ENCODE results near the gene S100A14. TPM values are rescaled to one million over a fixed set of nuclear protein-coding genes. Genes with fewer than 3 reads are reported as not detected.

S100A14 gene
- polyA plus RNA-seq, 2 of the 4 experiments (the other 2 are of a cell fraction): 0.21 TPM

- WGBS (ENCODE audit: missing lambda C conversion rate): 13% methylated on average over 20 of the region's 22 CpGs
- Histone ChIP-seq H3K4me1 (peaks cover 57% of the 10 kb centered on the region), H3K4me2 (peak overlapping the region; percentile 80), H3K9me3 (no peaks in the 10 kb centered on the region), H3K27ac (peak overlapping the region; percentile 97 to 100), H3K4me3 (peak overlapping the region; percentile 24; the same call in 2 of the 3 replicates)
- ATAC-seq: peak; percentile 3; a peak in 4 of 6 replicates
- ChIA-PET CTCF (interaction anchor here (0.6 to 7.5 kb wide), 38 partner anchors 8 to 217 kb away, joined by 3 to 471 read pairs (median 6); partner anchors contain the start of genes CHTOP, NPR1, S100A1 and S100A13), POLR2A (interaction anchor here (0.6 to 2.4 kb wide), 7 partner anchors 20 to 160 kb away, joined by 3 to 102 read pairs (median 6); partner anchors contain the start of genes CHTOP, INTS3, S100A4 and S100A6)
- FAIRE-seq: peak; percentile 49
- DNase-seq (ENCODE audit: low read depth in 1 of 2, low spot score in 1 of 2): peak; percentile 48 to 82
- TF ChIP-seq POLR2A (IDR thresholded peaks at IDR 0.05; ENCODE audit: low read length) (no peak; the same call in 1 of the 2 replicates), FOSL2 (IDR thresholded peaks at IDR 0.05) (no peak), FOSL2 (CRISPR knock-in tag; IDR thresholded peaks at IDR 0.05) (peak; percentile 55), E2F6 (IDR thresholded peaks at IDR 0.05; ENCODE audit: borderline replicate concordance, low read depth) (0 out of 2 replicates have a peak, but pooled peaks have one; percentile 17), REST (IDR thresholded peaks at IDR 0.05) (no peak), RFX5 (IDR thresholded peaks at IDR 0.05) (0 out of 2 replicates have a peak, but pooled peaks have one; percentile 42), SMC3 (IDR thresholded peaks at IDR 0.05) (no peak), MAX (IDR thresholded peaks at IDR 0.05) (peak; percentile 66), HMGXB4 (CRISPR knock-in tag; IDR thresholded peaks at IDR 0.05; ENCODE audit: borderline replicate concordance) (peak; percentile 11; the same call in 1 of the 2 replicates), CEBPB (IDR thresholded peaks at IDR 0.05) (no peak)
Measured at GRCh38 chr1:153567621-153568366, 48.3 kb downstream of the S100A14 start.

- POLR2A ChIA-PET: interaction anchor here (0.6 to 2.3 kb wide), 14 partner anchors 9 to 424 kb away, joined by 3 to 96 read pairs (median 6); partner anchors contain the start of genes CHTOP, S100A13, S100A4 and S100A5
- CTCF ChIA-PET: interaction anchor here (0.9 to 8.3 kb wide), 9 partner anchors 19 to 214 kb away, joined by 3 to 141 read pairs (median 5); partner anchors contain the start of genes S100A13, S100A3, S100A4 and S100A5
- H3K4me2 ChIP-seq: peak overlapping the region; percentile 80
- FAIRE-seq (peak; percentile 93), ATAC-seq (peak; percentile 82 to 89), DNase-seq (ENCODE audit: low read depth in 1 of 2, low spot score in 1 of 2) (peak; percentile 99)
- WGBS (ENCODE audit: missing lambda C conversion rate): 21% methylated on average over 13 of the region's 16 CpGs
- peak overlapping the region; percentile 97 to 100 for H3K27ac ChIP-seq
- H3K4me3 ChIP-seq: peak overlapping the region; percentile 15; the same call in 1 of the 3 replicates
- no peaks in the 10 kb centered on the region for H3K9me3 ChIP-seq
- H3K4me1 ChIP-seq: peaks cover 57% of the 10 kb centered on the region
- TF ChIP-seq MAX (IDR thresholded peaks at IDR 0.05): peak; percentile 90
- TF ChIP-seq HMGXB4 (CRISPR knock-in tag; IDR thresholded peaks at IDR 0.05; ENCODE audit: borderline replicate concordance): no peak
- no peak for TF ChIP-seq RNF2 (IDR thresholded peaks at IDR 0.05; ENCODE audit: borderline replicate concordance, low read depth)
- TF ChIP-seq ZFP36 (IDR thresholded peaks at IDR 0.05; ENCODE audit: borderline replicate concordance, partially characterized antibody): no peak
- peak; percentile 82 for TF ChIP-seq ZSCAN20 (CRISPR knock-in tag; IDR thresholded peaks at IDR 0.05)
- 0 out of 2 replicates have a peak, but pooled peaks have one; percentile 56 for TF ChIP-seq FOSB (CRISPR knock-in tag; IDR thresholded peaks at IDR 0.05)
- TF ChIP-seq POLR2A (IDR thresholded peaks at IDR 0.05; ENCODE audit: low read length): no peak
- TF ChIP-seq HOXA7 (CRISPR knock-in tag; IDR thresholded peaks at IDR 0.05): no peak
- peak in 1 of 2 experiments; percentile 64; a peak in 2 of 4 replicates for TF ChIP-seq CEBPB (IDR thresholded peaks at IDR 0.05)
- peak; percentile 84; the same call in 1 of the 2 replicates for TF ChIP-seq ZNF302 (CRISPR knock-in tag; IDR thresholded peaks at IDR 0.05)
- TF ChIP-seq JUN (IDR thresholded peaks at IDR 0.05): peak; percentile 91 to 97
- TF ChIP-seq POLR2AphosphoS2 (conservative IDR thresholded peaks at IDR 0.05; ENCODE audit: low read length): no peak
- peak; percentile 30 to 58; a peak in 4 of 5 replicates for TF ChIP-seq RAD21 (conservative IDR thresholded peaks at IDR 0.05 in 1 of 2, IDR thresholded peaks at IDR 0.05 in 1 of 2)
- no peak for TF ChIP-seq CHD4 (IDR thresholded peaks at IDR 0.05; ENCODE audit: borderline replicate concordance)
- TF ChIP-seq MAZ (IDR thresholded peaks at IDR 0.05; ENCODE audit: borderline replicate concordance, low read depth, low read length): no peak
Measured at GRCh38 chr1:153566414-153567371, 49.4 kb downstream of the S100A14 start.

Data from A549 (cell line).